Measurements from ENCODE around the gene AKAP14.
"Not testable (repeated sequence)": the region's sequence is repeated elsewhere in the genome, so short reads cannot be mapped to it uniquely, and the experiment has no call there.

AKAP14 gene

DNA sequence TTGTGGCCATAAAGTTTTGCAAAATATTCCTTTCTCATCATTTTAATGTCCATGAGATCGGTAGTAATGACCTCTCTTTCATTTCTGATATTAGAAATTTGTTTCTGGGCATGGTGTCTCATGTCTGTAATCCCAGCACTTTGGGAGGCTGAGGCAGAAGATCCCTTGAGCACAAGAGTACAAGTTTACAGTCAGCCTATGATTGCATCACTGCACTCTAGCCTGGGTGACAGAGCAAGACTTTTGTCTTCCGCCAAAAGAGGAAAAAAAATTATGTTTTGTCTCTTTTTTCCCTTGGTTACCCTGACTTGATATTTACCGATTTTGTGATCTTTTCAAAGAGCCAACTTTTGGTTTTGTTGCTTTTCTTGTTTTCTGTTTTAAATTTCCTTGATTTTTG lies 58.7 kb downstream of the AKAP14 start:
- TF ChIP-seq, protein P1, sequence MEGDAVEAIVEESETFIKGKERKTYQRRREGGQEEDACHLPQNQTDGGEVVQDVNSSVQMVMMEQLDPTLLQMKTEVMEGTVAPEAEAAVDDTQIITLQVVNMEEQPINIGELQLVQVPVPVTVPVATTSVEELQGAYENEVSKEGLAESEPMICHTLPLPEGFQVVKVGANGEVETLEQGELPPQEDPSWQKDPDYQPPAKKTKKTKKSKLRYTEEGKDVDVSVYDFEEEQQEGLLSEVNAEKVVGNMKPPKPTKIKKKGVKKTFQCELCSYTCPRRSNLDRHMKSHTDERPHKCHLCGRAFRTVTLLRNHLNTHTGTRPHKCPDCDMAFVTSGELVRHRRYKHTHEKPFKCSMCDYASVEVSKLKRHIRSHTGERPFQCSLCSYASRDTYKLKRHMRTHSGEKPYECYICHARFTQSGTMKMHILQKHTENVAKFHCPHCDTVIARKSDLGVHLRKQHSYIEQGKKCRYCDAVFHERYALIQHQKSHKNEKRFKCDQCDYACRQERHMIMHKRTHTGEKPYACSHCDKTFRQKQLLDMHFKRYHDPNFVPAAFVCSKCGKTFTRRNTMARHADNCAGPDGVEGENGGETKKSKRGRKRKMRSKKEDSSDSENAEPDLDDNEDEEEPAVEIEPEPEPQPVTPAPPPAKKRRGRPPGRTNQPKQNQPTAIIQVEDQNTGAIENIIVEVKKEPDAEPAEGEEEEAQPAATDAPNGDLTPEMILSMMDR (IDR thresholded peaks at IDR 0.05; ENCODE audit: low read depth, low read length), result no peak
- DNase-seq (ENCODE audit: low read depth in 2 of 2), result no peak
- no peak overlapping the region for H3K4me3 ChIP-seq (replicated peaks in 1 of 2; ENCODE audit: low read depth in 2 of 2, low read length in 2 of 2)

GRCh38 chrX:119955807-119956570 lies 60.3 kb downstream of the AKAP14 start:
- DNase-seq (ENCODE audit: low read depth in 2 of 2), result not testable (repeated sequence)

GRCh38 chrX:119960625-119961024 lies 64.9 kb downstream of the AKAP14 start:
- TF ChIP-seq, protein P1 (IDR thresholded peaks at IDR 0.05; ENCODE audit: low read depth, low read length), result no peak
- no peak for DNase-seq (ENCODE audit: low read depth in 2 of 2)

More at GRCh38 chrX:119955807-119956570, 60.3 kb downstream of the AKAP14 start:
- H3K4me3 ChIP-seq (replicated peaks in 1 of 2; ENCODE audit: low read depth in 2 of 2, low read length in 2 of 2), result not testable (repeated sequence)

GRCh38 chrX:119966837-119967236 lies 71.1 kb downstream of the AKAP14 start:
- not testable (repeated sequence) for DNase-seq (ENCODE audit: low read depth in 2 of 2); H3K4me3 ChIP-seq (replicated peaks in 1 of 2; ENCODE audit: low read depth in 2 of 2, low read length in 2 of 2)

More at GRCh38 chrX:119960625-119961024, 64.9 kb downstream of the AKAP14 start:
- H3K4me3 ChIP-seq (replicated peaks in 1 of 2; ENCODE audit: low read depth in 2 of 2, low read length in 2 of 2), result no peak overlapping the region

Measured in cardiac fibroblast (primary cell).